ENCODE data around the gene PTPRD. TPM values are rescaled to one million over a fixed set of nuclear protein-coding genes. Genes with fewer than 3 reads are reported as not detected.

Gene PTPRD
- total RNA-seq, 3 donors from 2014 or later = 2.9 to 5.4 (median 3.6) TPM

DNA sequence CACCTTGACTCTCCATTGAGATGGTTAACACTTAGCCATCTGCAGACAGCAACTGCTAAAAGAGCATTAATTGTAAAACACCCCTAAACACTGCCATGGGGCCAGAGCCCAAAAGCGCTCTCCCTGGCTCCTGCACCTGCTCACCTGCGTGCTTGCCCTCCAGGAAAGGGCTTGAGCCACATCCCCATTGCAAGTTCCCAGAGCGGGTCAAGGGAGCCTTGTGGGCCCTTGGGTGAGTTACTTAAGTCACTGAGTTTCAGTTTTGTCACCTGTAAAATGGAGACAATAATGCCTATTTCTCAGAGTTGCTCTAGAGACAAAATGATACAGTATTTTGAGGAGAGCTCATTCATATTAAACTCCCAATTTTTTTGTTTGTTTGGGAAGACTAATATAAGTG is 967.8 kb downstream of the PTPRD start:
- Histone ChIP-seq H3K4me1 (no peaks in the 10 kb centered on the region), H3K9me3 (no peaks in the 10 kb centered on the region), H3K36me3 (no peaks in the 10 kb centered on the region), H3K27ac (no peak overlapping the region), H3K27me3 (no peaks in the 10 kb centered on the region), H3K4me3 (no peak overlapping the region)
- intact Hi-C loops (cut with DNase I; ENCODE audit: low total_unique reads) = loop anchor here (10.0 kb wide), 1 partner anchor 1400 kb away; no protein-coding TSS in a partner anchor
- TF ChIP-seq POLR2A (IDR thresholded peaks at IDR 0.05) (no peak), POLR2AphosphoS5 (IDR thresholded peaks at IDR 0.05) (no peak)
- TF ChIP-seq, protein P1, sequence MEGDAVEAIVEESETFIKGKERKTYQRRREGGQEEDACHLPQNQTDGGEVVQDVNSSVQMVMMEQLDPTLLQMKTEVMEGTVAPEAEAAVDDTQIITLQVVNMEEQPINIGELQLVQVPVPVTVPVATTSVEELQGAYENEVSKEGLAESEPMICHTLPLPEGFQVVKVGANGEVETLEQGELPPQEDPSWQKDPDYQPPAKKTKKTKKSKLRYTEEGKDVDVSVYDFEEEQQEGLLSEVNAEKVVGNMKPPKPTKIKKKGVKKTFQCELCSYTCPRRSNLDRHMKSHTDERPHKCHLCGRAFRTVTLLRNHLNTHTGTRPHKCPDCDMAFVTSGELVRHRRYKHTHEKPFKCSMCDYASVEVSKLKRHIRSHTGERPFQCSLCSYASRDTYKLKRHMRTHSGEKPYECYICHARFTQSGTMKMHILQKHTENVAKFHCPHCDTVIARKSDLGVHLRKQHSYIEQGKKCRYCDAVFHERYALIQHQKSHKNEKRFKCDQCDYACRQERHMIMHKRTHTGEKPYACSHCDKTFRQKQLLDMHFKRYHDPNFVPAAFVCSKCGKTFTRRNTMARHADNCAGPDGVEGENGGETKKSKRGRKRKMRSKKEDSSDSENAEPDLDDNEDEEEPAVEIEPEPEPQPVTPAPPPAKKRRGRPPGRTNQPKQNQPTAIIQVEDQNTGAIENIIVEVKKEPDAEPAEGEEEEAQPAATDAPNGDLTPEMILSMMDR (IDR thresholded peaks at IDR 0.05) = no peak
- no peak for DNase-seq (ENCODE audit: low spot score in 2 of 2)

DNA sequence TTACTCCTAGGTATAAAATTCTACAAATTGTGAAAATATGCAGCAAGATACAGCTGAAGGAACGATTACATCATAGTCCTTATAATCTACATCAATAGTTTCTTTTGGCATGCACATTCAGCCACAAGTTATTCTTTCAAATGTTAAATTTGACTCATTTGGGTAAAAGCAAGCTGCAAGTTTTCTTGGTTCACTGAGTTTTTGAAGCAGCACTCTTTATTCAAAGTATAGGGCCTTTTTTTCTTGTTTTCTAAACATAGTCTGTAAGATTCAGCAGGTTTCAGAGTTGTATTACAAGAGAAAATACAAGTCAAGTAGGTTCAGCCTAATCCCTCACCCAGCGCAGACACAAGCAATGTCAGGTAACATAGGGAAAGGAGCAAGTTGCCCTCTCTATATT is 981.5 kb downstream of the PTPRD start:
- H3K27me3 ChIP-seq = no peaks in the 10 kb centered on the region
- no peaks in the 10 kb centered on the region for H3K36me3 ChIP-seq
- TF ChIP-seq POLR2AphosphoS5 (IDR thresholded peaks at IDR 0.05) (no peak), POLR2A (IDR thresholded peaks at IDR 0.05) (no peak)
- TF ChIP-seq, protein P1 (IDR thresholded peaks at IDR 0.05) = no peak
- no peak for DNase-seq (ENCODE audit: low spot score in 2 of 2)
- no peaks in the 10 kb centered on the region for H3K4me1 ChIP-seq
- intact Hi-C loops (cut with DNase I; ENCODE audit: low total_unique reads) = no loop called here
- no peak overlapping the region for H3K27ac ChIP-seq
- H3K9me3 ChIP-seq = no peaks in the 10 kb centered on the region
- no peak overlapping the region for H3K4me3 ChIP-seq

- no peak for DNase-seq (ENCODE audit: low spot score in 2 of 2)
- H3K4me1 ChIP-seq = no peaks in the 10 kb centered on the region
- intact Hi-C loops (cut with DNase I; ENCODE audit: low total_unique reads) = no loop called here
- no peak for TF ChIP-seq POLR2AphosphoS5 (IDR thresholded peaks at IDR 0.05)
- TF ChIP-seq, protein P1 (IDR thresholded peaks at IDR 0.05) = no peak
- TF ChIP-seq POLR2A (IDR thresholded peaks at IDR 0.05) = no peak
- no peaks in the 10 kb centered on the region for H3K9me3 ChIP-seq
- H3K4me3 ChIP-seq = no peak overlapping the region
- no peak overlapping the region for H3K27ac ChIP-seq
- H3K36me3 ChIP-seq = no peaks in the 10 kb centered on the region
- no peaks in the 10 kb centered on the region for H3K27me3 ChIP-seq
These were observed 987.6 kb downstream of the PTPRD start for GRCh38 chr9:9625248-9625647.

DNA sequence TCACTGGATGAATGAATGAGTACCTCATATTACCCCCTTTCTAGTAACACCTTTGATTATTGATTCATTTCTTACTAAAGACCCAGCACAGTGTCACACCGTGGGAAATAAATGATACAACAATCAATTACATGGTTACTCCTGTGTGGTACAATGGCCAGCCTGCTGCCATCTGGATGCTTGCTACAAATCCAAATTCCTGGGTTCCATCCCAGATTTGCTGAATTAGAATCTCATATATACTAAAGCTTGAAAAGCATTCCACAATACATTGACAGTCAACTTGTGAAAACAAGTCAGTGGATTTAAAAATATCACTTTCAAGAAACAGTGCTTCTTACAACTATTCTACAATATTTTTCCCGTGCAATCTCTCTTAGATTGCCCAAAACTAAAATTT is 989.3 kb downstream of the PTPRD start:
- Histone ChIP-seq H3K27me3 (no peaks in the 10 kb centered on the region), H3K36me3 (no peaks in the 10 kb centered on the region), H3K9me3 (no peaks in the 10 kb centered on the region), H3K27ac (no peak overlapping the region), H3K4me3 (no peak overlapping the region), H3K4me1 (no peaks in the 10 kb centered on the region)
- TF ChIP-seq, protein P1 (IDR thresholded peaks at IDR 0.05) = no peak
- no peak for TF ChIP-seq POLR2A (IDR thresholded peaks at IDR 0.05)
- TF ChIP-seq POLR2AphosphoS5 (IDR thresholded peaks at IDR 0.05) = no peak
- no peak for DNase-seq (ENCODE audit: low spot score in 2 of 2)
- intact Hi-C loops (cut with DNase I; ENCODE audit: low total_unique reads) = no loop called here

DNA sequence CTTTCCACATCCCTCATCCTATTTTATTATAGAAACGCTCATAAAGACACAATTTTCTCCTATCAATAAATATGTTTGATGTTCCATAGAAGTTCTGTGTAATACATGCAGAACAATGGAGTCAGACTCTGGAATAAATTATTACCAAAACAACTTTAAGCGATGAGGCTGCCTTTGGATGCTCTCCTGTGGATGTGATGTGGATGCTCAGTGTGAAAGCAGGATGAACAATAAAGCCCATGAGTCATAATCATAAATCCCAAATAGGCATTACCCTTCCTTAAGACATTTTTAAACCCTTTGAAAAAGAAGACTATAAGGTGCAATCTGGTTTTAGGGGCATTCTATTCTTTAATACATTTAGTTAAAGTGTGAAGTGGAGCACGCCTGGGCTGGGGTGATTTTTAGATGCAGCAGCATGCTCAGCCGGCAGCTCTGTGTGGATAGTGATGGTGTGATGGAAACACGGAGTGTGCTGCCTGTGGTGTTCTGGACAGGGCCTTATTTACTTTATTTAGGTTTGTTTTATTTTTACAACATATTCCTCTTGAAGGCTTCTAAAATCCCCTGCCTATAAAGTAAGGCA is 991.4 kb downstream of the PTPRD start:
- H3K9me3 ChIP-seq = no peaks in the 10 kb centered on the region
- no peak overlapping the region for H3K27ac ChIP-seq
- intact Hi-C loops (cut with DNase I; ENCODE audit: low total_unique reads) = no loop called here
- no peaks in the 10 kb centered on the region for H3K4me1 ChIP-seq
- DNase-seq (ENCODE audit: low spot score in 2 of 2) = no peak
- no peaks in the 10 kb centered on the region for H3K36me3 ChIP-seq
- H3K27me3 ChIP-seq = no peaks in the 10 kb centered on the region
- no peak overlapping the region for H3K4me3 ChIP-seq
- no peak for TF ChIP-seq POLR2A (IDR thresholded peaks at IDR 0.05)

DNA sequence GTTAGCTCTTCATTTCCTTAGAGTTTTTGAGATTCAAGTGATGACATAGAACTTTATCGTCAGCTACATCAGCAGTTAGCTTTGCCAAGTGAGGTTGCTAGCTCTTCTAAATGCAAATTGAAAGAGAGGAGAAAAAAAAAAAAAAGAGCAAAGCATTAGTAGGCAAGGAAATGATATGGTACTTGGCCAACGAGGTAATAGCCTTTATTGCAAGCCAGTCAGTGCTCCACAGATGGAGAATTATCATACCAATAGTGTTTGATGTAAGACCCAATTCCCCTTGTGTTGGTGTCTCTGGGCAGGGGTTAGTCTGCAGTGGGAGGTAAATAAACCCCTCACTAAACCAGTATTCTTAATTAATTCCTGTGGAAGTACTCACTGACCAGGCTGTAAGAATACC is 992.1 kb downstream of the PTPRD start:
- Histone ChIP-seq H3K36me3 (no peaks in the 10 kb centered on the region), H3K27ac (no peak overlapping the region), H3K4me3 (no peak overlapping the region), H3K27me3 (no peaks in the 10 kb centered on the region), H3K4me1 (no peaks in the 10 kb centered on the region), H3K9me3 (no peaks in the 10 kb centered on the region)
- intact Hi-C loops (cut with DNase I; ENCODE audit: low total_unique reads) = no loop called here
- TF ChIP-seq POLR2AphosphoS5 (IDR thresholded peaks at IDR 0.05) (no peak), POLR2A (IDR thresholded peaks at IDR 0.05) (no peak)
- no peak for DNase-seq (ENCODE audit: low spot score in 2 of 2)
